Neural crest cell (in vitro differentiated cells): Measurements from ENCODE around the gene FBXL4. TPM values are rescaled to one million over a fixed set of nuclear protein-coding genes. Genes with fewer than 3 reads are reported as not detected.
A peak's percentile ranks its signal among the peaks of the same experiment; 100 is the strongest.

ENCODE experiments used
- DNase-seq: peaks from one replicate; pipeline ENCODE4 v3.0.0; 2021; ENCODE audit warnings: low read depth, mixed read lengths, low spot score
- H3K27ac Mint-ChIP-seq: one replicate; pipeline ENCODE4 v1.8.0; 2021; ENCODE audit warnings: mild to moderate bottlenecking, mixed read lengths; ENCODE audit not compliant: unreplicated experiment
- H3K27me3 Mint-ChIP-seq: 2 replicates; pipeline ENCODE4 v1.8.0; 2021; ENCODE audit warnings: low read depth, mild to moderate bottlenecking, mixed read lengths
- H3K36me3 Mint-ChIP-seq: 2 replicates; pipeline ENCODE4 v1.8.0; 2021; ENCODE audit warnings: low read depth, mild to moderate bottlenecking, mixed read lengths
- H3K4me1 Mint-ChIP-seq: 2 replicates; pipeline ENCODE4 v1.8.0; 2021; ENCODE audit warnings: mixed read lengths
- H3K4me3 Mint-ChIP-seq: one replicate; pipeline ENCODE4 v1.8.0; 2021; ENCODE audit warnings: mild to moderate bottlenecking, mixed read lengths
- H3K9me3 Mint-ChIP-seq: 2 replicates; pipeline ENCODE4 v1.8.0; 2021; ENCODE audit warnings: mixed read lengths
- CTCF ChIP-seq: fragments of 200-600 bp; sonication (generic); conservative IDR thresholded peaks from 2 replicates; pipeline ENCODE4 v1.5.0; 2021; ENCODE audit warnings: antibody characterized with exemption, mild to moderate bottlenecking
- total RNA-seq: library from RNA; stranded (reverse); gene quantifications from 2 replicates; pipeline ENCODE4 v1.2.1, GENCODE V29; 2021

FBXL4 gene
- total RNA-seq, 1 donor from 2014 or later = 10.2 TPM

GRCh38 chr6:98825600-98826230 lies 122.0 kb downstream of the FBXL4 start:
- H3K27ac Mint-ChIP-seq = peak overlapping the region; percentile 99
- H3K36me3 Mint-ChIP-seq = no peaks in the 10 kb centered on the region
- no peak for DNase-seq
- peaks cover 67% of the 10 kb centered on the region for H3K4me1 Mint-ChIP-seq
- no peaks in the 10 kb centered on the region for H3K9me3 Mint-ChIP-seq
- no peak for TF ChIP-seq CTCF
- H3K4me3 Mint-ChIP-seq = peak overlapping the region; percentile 92
- peaks cover 75% of the 10 kb centered on the region for H3K27me3 Mint-ChIP-seq

GRCh38 chr6:98824902-98825599 lies 122.7 kb downstream of the FBXL4 start:
- Mint-ChIP-seq H3K4me1 (peaks cover 61% of the 10 kb centered on the region), H3K9me3 (no peaks in the 10 kb centered on the region), H3K27ac (peak overlapping the region; percentile 97), H3K4me3 (peak overlapping the region; percentile 92), H3K36me3 (no peaks in the 10 kb centered on the region), H3K27me3 (peaks cover 68% of the 10 kb centered on the region)
- TF ChIP-seq CTCF = no peak
- no peak for DNase-seq

GRCh38 chr6:98824162-98824901 lies 123.4 kb downstream of the FBXL4 start:
- Mint-ChIP-seq H3K4me3 (peak overlapping the region; percentile 92), H3K36me3 (no peaks in the 10 kb centered on the region), H3K4me1 (peaks cover 53% of the 10 kb centered on the region), H3K27me3 (peaks cover 64% of the 10 kb centered on the region), H3K27ac (peak overlapping the region; percentile 65), H3K9me3 (peaks cover 2% of the 10 kb centered on the region)
- TF ChIP-seq CTCF = no peak
- DNase-seq = peak; percentile 26

GRCh38 chr6:98823428-98824161 lies 124.2 kb downstream of the FBXL4 start:
- H3K36me3 Mint-ChIP-seq = no peaks in the 10 kb centered on the region
- no peak for DNase-seq
- H3K4me3 Mint-ChIP-seq = peak overlapping the region; percentile 92
- H3K27ac Mint-ChIP-seq = peak overlapping the region; percentile 65
- H3K9me3 Mint-ChIP-seq = peaks cover 2% of the 10 kb centered on the region
- peaks cover 46% of the 10 kb centered on the region for H3K4me1 Mint-ChIP-seq
- H3K27me3 Mint-ChIP-seq = peaks cover 56% of the 10 kb centered on the region
- no peak for TF ChIP-seq CTCF

- Mint-ChIP-seq H3K4me3 (peak overlapping the region; percentile 38), H3K27me3 (peaks cover 42% of the 10 kb centered on the region), H3K27ac (no peak overlapping the region)
These were observed 125.9 kb downstream of the FBXL4 start for GRCh38 chr6:98821756-98822405.

More at GRCh38 chr6:98821756-98822405, 125.9 kb downstream of the FBXL4 start:
- no peak for TF ChIP-seq CTCF
- DNase-seq = no peak
- Mint-ChIP-seq H3K36me3 (no peaks in the 10 kb centered on the region), H3K9me3 (peaks cover 2% of the 10 kb centered on the region), H3K4me1 (peaks cover 33% of the 10 kb centered on the region)
